HepG2 (cell line): Measurements from ENCODE around the gene ANKRD10. TPM values are rescaled to one million over a fixed set of nuclear protein-coding genes. Genes with fewer than 3 reads are reported as not detected.

Experiments
- ATAC-seq: fragments of 200-7000 bp; cut with Tn5 transposase; 3 replicates; pipeline ENCODE4 v1.9.1; 2020; ENCODE audit warnings: mild to moderate bottlenecking, moderate library complexity
- BruUV-seq: library from RNA; stranded (reverse); fragments of 400-500 nt; replicated peaks from 2 replicates; lab custom pipeline; 2021; lab: Mats Ljungman, UMichigan
- CTCF ChIA-PET: fragments of 300-600 bp; formaldehyde crosslinking; extraction: SDS; loops from one replicate; lab custom pipeline; 2021; ENCODE audit warnings: low total read pairs, inconsistent platforms, low intra/inter-chr PET ratio; lab: Yijun Ruan, JAX
- POLR2A ChIA-PET: fragments of 350-600 bp; sonication (Branson Sonifier 250); formaldehyde crosslinking; loops from one replicate; lab custom pipeline; 2020; ENCODE audit warnings: antibody characterized with exemption, inconsistent platforms; lab: Yijun Ruan, JAX
- DNase-seq: peaks from one replicate; pipeline ENCODE4 v3.0.0-alpha.2; 2015; ENCODE audit warnings: low spot score
- FAIRE-seq: peaks from 3 replicates; lab custom pipeline; 2011; peaks lifted over from hg19 to GRCh38; lab: Jason Lieb, UNC
- H2AFZ ChIP-seq: one replicate; pipeline ENCODE4 v1.6.1; 2011; ENCODE audit warnings: low read length, inconsistent platforms
- H3K27ac ChIP-seq: fragments of 300-600 bp; 3 replicates; pipeline ENCODE4 v1.8.0; 2011; ENCODE audit warnings: mixed run types, mild to moderate bottlenecking, mixed read lengths, low read length, inconsistent platforms; ENCODE audit not compliant: insufficient read depth; ENCODE audit errors: extremely low read length
- H3K27me3 ChIP-seq, 2 experiments: fragments of 200-600 bp in 1 of 2; 2 replicates in 1 of 2; 3 replicates in 1 of 2; pipeline versions ENCODE4 v1.6.0 to v1.8.0; 2011; ENCODE audit warnings: low read length in 2 of 2, mild to moderate bottlenecking in 2 of 2, moderate library complexity in 2 of 2, inconsistent platforms in 1 of 2; ENCODE audit not compliant: insufficient read depth in 2 of 2, control insufficient read depth in 1 of 2
- H3K36me3 ChIP-seq, 2 experiments: fragments of 200-600 bp in 1 of 2; replicated peaks in 1 of 2; 2 replicates in 1 of 2; 3 replicates in 1 of 2; pipeline versions ENCODE4 v1.5.1 to v1.8.0; 2011; ENCODE audit warnings: low read length in 2 of 2, inconsistent platforms in 1 of 2; ENCODE audit not compliant: insufficient read depth in 2 of 2, control insufficient read depth in 1 of 2
- H3K4me1 ChIP-seq: 2 replicates; pipeline ENCODE4 v1.5.1; 2012; ENCODE audit warnings: low read length, inconsistent platforms; ENCODE audit not compliant: insufficient read depth
- H3K4me2 ChIP-seq: 2 replicates; pipeline ENCODE4 v1.6.0; 2011; ENCODE audit warnings: low read depth, low read length, inconsistent platforms
- H3K4me3 ChIP-seq, 3 experiments: fragments of 200-600 bp in 1 of 3; sonication (generic), shearing (Covaris generic) in 1 of 3; replicated peaks in 1 of 3; 2 replicates each; pipeline ENCODE4 v1.5.1; 2011 to 2016; ENCODE audit warnings: low read length in 3 of 3, inconsistent platforms in 2 of 3, low read depth in 2 of 3, mild to moderate bottlenecking in 2 of 3, control low read depth in 1 of 3, mixed read lengths in 1 of 3; ENCODE audit not compliant: insufficient read depth in 1 of 3
- H3K79me2 ChIP-seq: one replicate; pipeline ENCODE4 v1.6.1; 2011; ENCODE audit warnings: low read length, inconsistent platforms; ENCODE audit not compliant: insufficient read depth
- H3K9ac ChIP-seq: 2 replicates; pipeline ENCODE4 v1.6.0; 2011; ENCODE audit warnings: mild to moderate bottlenecking, low read depth, low read length, inconsistent platforms; ENCODE audit not compliant: insufficient read depth
- H3K9me3 ChIP-seq: 2 replicates; pipeline ENCODE4 v1.5.1; 2012; ENCODE audit warnings: mild to moderate bottlenecking, low read length
- H4K20me1 ChIP-seq: 2 replicates; pipeline ENCODE4 v1.6.0; 2011; ENCODE audit warnings: inconsistent platforms, mild to moderate bottlenecking, low read length, moderate library complexity; ENCODE audit not compliant: insufficient read depth
- HNRNPH1 ChIP-seq: fragments of 200-400 bp; formaldehyde crosslinking; optimal IDR thresholded peaks from 2 replicates; pipeline ENCODE3; 2017; ENCODE audit warnings: mild to moderate bottlenecking, low read depth, low read length
- PRPF4 ChIP-seq: fragments of 200-400 bp; formaldehyde crosslinking; IDR thresholded peaks from 2 replicates; pipeline ENCODE4 v1.6.1; 2016; ENCODE audit warnings: low read length, low read depth; ENCODE audit not compliant: poor library complexity, severe bottlenecking
- SIX4 ChIP-seq: sonication (generic); formaldehyde crosslinking; IDR thresholded peaks from 2 replicates; pipeline ENCODE4 v1.4.0; 2020; ENCODE audit warnings: missing genetic modification reagents
- SMAD9 ChIP-seq: sonication (generic); formaldehyde crosslinking; IDR thresholded peaks from 2 replicates; pipeline ENCODE4 v1.5.1; 2020; ENCODE audit warnings: mild to moderate bottlenecking, missing genetic modification reagents
- ZNF674 ChIP-seq: sonication (generic); formaldehyde crosslinking; IDR thresholded peaks from 2 replicates; pipeline ENCODE4 v1.5.0; 2020; ENCODE audit warnings: low read depth, mild to moderate bottlenecking, missing genetic modification reagents
- WGBS: methylation state at CpG from one replicate; pipeline ENCODE4 v1.1.6; 2017; ENCODE audit warnings: low lambda C conversion rate; 5-methylcytosine and 5-hydroxymethylcytosine counted together
- in situ Hi-C: cut with HindIII; loops from 2 replicates; pipeline ENCODE4 v1.10.0; 2017; ENCODE audit warnings: low pct_unique_long_range_greater_than_20kb; ENCODE audit not compliant: extremely low pct_ligation_motif_present
- intact Hi-C: fragments of 100-400 bp; cut with micrococcal nuclease; formaldehyde crosslinking; loops from one replicate; pipeline ENCODE4 v1.10.0; 2022; ENCODE audit not compliant: unreplicated experiment
- polyA plus RNA-seq, 8 experiments: library from polyadenylated mRNA; depleted of rRNA in 3 of 8; stranded (reverse) in 7 of 8; unstranded in 1 of 8; fragments of >200 nt; fragmentation: Illumina TruSeq in 4 of 8; extraction: Trizol in 4 of 8; gene quantifications; 2 replicates each; pipeline versions ENCODE4 v1.2.1 to v1.2.3, GENCODE V29; 2011 to 2016; ENCODE audit warnings: low read depth in 4 of 8, missing spikeins in 1 of 8, mixed read lengths in 1 of 8; ENCODE audit not compliant: insufficient read depth in 1 of 8
- total RNA-seq, 5 experiments: library from RNA; depleted of rRNA; stranded (reverse); fragments of >200 nt; fragmentation: Illumina TruSeq; extraction: Trizol; gene quantifications; 2 replicates each; pipeline ENCODE4 v1.2.3, GENCODE V29; 2016; ENCODE audit warnings: low read depth in 1 of 5
- TF ChIP-seq, protein P1 (sequence below): sonication (generic); formaldehyde crosslinking; IDR thresholded peaks from 2 replicates; pipeline ENCODE4 v1.4.0; 2020; ENCODE audit warnings: mild to moderate bottlenecking, low read depth, missing genetic modification reagents
- TF ChIP-seq, protein P2 (sequence below): sonication (generic); formaldehyde crosslinking; IDR thresholded peaks from 2 replicates; pipeline ENCODE4 v1.8.0; 2022; ENCODE audit warnings: mild to moderate bottlenecking, missing genetic modification reagents, borderline replicate concordance
- TF ChIP-seq, protein P3 (sequence below): sonication (generic); formaldehyde crosslinking; IDR thresholded peaks from 2 replicates; pipeline ENCODE4 v1.5.0; 2020; ENCODE audit warnings: missing genetic modification reagents
- TF ChIP-seq, protein P4 (sequence below): sonication (generic); formaldehyde crosslinking; IDR thresholded peaks from 2 replicates; pipeline ENCODE4 v1.4.0; 2020; ENCODE audit warnings: missing genetic modification reagents

ANKRD10 gene
- total and polyA plus RNA-seq, 2 of the 13 experiments (the other 11 are each of a cell fraction or from before 2014, with no cell fraction given) = 108 to 115 TPM

DNA sequence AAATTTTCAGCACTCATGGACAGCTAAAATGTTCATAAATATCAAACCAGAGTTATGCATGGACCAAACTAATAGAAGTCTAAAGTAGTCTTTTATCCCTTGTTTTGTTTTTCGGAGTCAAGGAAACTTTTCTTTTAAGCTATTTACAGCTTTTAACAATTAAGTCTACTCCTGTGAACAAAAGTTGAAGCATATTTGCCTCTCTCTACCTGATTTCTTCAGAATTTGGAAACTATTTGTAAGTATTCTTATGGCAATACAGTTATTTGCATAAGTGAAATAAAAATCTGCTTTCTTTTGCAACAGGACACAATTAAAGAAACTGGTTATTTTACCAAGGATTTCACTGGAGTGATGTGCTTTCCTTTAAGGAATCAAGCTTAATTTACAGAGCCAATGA lies 47.1 kb upstream of the ANKRD10 start (continued):
- TF ChIP-seq ZNF674 (CRISPR knock-in tag) = no peak
- no peak for TF ChIP-seq HNRNPH1
- TF ChIP-seq, protein P1, sequence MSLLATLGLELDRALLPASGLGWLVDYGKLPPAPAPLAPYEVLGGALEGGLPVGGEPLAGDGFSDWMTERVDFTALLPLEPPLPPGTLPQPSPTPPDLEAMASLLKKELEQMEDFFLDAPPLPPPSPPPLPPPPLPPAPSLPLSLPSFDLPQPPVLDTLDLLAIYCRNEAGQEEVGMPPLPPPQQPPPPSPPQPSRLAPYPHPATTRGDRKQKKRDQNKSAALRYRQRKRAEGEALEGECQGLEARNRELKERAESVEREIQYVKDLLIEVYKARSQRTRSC = no peak
- TF ChIP-seq, all 625 proteins: peak for 0

DNA sequence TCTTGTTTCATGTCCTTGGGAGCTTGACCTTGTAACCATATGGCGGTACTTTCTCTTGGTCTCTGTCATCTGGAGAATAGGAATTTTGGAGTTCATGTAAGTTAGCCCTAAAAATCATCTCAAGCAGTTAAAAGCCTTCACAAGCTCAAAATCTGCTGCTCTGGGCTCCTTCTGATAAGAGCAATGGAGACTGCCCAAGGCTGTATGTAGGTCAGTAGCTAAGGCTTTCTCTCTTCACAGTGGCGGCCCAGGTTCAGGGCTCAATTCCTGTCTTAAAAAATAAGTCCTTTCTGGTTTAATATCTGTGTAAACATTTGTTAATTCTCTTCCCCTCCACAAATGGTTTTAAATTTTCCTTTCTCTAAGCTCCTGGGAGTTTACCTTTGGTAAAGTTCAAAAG lies 45.3 kb upstream of the ANKRD10 start:
- BruUV-seq = no TSS peak

More for the DNA sequence above, 45.3 kb upstream of the ANKRD10 start:
- no peak for ATAC-seq
- in situ Hi-C loops = no loop called here
- H3K9me3 ChIP-seq = no peaks in the 10 kb centered on the region
- no peak overlapping the region for H3K4me3 ChIP-seq
- H3K27me3 ChIP-seq = no peaks in the 10 kb centered on the region
- DNase-seq = no peak
- no peak overlapping the region for H3K4me2 ChIP-seq
- no peak for TF ChIP-seq SIX4
- TF ChIP-seq, protein P2, sequence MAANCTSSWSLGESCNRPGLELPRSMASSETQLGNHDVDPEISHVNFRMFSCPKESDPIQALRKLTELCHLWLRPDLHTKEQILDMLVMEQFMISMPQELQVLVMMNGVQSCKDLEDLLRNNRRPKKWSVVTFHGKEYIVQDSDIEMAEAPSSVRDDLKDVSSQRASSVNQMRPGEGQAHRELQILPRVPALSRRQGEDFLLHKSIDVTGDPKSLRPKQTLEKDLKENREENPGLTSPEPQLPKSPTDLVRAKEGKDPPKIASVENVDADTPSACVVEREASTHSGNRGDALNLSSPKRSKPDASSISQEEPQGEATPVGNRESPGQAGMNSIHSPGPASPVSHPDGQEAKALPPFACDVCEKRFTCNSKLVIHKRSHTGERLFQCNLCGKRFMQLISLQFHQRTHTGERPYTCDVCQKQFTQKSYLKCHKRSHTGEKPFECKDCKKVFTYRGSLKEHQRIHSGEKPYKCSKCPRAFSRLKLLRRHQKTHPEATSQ (CRISPR knock-in tag) = no peak
- no peak for TF ChIP-seq SMAD9 (CRISPR knock-in tag)
- TF ChIP-seq PRPF4 = no peak
- TF ChIP-seq, protein P3, sequence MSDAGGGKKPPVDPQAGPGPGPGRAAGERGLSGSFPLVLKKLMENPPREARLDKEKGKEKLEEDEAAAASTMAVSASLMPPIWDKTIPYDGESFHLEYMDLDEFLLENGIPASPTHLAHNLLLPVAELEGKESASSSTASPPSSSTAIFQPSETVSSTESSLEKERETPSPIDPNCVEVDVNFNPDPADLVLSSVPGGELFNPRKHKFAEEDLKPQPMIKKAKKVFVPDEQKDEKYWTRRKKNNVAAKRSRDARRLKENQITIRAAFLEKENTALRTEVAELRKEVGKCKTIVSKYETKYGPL (CRISPR knock-in tag) = no peak
- TF ChIP-seq, protein P4, sequence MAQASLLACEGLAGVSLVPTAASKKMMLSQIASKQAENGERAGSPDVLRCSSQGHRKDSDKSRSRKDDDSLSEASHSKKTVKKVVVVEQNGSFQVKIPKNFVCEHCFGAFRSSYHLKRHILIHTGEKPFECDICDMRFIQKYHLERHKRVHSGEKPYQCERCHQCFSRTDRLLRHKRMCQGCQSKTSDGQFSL (CRISPR knock-in tag) = no peak
- CTCF ChIA-PET = no interaction called here
- no peaks in the 10 kb centered on the region for H4K20me1 ChIP-seq
- no peak overlapping the region for H2AFZ ChIP-seq
- POLR2A ChIA-PET = no interaction called here
- H3K36me3 ChIP-seq = no peaks in the 10 kb centered on the region
- H3K4me1 ChIP-seq = peaks cover 10% of the 10 kb centered on the region; the same call in 1 of the 2 replicates
- intact Hi-C loops = no loop called here
- WGBS = 55% methylated on average over 2 of the region's 2 CpGs
- no peak overlapping the region for H3K9ac ChIP-seq
- FAIRE-seq = no peak
- H3K27ac ChIP-seq = no peak overlapping the region
- H3K79me2 ChIP-seq = no peaks in the 10 kb centered on the region
